Measurements from ENCODE around the gene CTTNBP2.

DNA sequence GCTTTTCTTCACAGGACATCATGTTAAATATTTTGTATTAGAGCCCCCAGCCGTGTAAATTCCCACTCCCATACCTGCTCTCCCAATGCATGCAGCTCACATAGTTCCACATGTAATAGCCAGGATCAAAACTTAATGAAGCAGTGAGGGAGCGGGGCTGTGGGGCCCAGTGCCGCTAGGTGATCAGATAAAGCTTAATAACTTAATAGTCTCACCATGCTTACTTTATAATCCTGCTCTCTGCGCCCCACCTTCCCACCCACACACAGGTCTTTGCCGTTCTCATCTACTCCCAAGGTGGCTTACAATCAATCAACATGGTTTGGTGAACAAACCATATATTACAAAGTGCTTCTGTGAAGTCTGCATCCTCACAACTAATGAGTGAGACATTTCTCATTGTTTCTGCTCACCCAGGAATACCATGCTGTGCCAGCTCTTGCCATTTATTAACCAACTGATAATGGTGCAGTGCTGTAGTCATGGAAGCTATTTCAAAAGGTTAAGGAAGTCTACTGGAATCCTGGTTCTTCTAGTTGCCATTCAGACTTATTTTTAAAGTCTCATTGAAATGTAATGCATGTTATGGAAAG lies 156.4 kb downstream of the CTTNBP2 start:
- TF ChIP-seq, protein P1, sequence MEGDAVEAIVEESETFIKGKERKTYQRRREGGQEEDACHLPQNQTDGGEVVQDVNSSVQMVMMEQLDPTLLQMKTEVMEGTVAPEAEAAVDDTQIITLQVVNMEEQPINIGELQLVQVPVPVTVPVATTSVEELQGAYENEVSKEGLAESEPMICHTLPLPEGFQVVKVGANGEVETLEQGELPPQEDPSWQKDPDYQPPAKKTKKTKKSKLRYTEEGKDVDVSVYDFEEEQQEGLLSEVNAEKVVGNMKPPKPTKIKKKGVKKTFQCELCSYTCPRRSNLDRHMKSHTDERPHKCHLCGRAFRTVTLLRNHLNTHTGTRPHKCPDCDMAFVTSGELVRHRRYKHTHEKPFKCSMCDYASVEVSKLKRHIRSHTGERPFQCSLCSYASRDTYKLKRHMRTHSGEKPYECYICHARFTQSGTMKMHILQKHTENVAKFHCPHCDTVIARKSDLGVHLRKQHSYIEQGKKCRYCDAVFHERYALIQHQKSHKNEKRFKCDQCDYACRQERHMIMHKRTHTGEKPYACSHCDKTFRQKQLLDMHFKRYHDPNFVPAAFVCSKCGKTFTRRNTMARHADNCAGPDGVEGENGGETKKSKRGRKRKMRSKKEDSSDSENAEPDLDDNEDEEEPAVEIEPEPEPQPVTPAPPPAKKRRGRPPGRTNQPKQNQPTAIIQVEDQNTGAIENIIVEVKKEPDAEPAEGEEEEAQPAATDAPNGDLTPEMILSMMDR (IDR thresholded peaks at IDR 0.05; ENCODE audit: insufficient read depth, low read length), result no peak
- TF ChIP-seq POLR2AphosphoS5 (IDR thresholded peaks at IDR 0.05; ENCODE audit: low read depth), result no peak
